HG03280 (cell line): ENCODE data around the gene SKI.
A peak's percentile ranks its signal among the peaks of the same experiment; 100 is the strongest.
"Not testable (repeated sequence)": the region's sequence is repeated elsewhere in the genome, so short reads cannot be mapped to it uniquely, and the experiment has no call there.

Experiments used
- ATAC-seq: cut with Tn5 transposase; IDR thresholded peaks from one replicate; pipeline ENCODE4 v1.9.1; 2021; ENCODE audit warnings: mild to moderate bottlenecking, moderate library complexity; ENCODE audit not compliant: unreplicated experiment

Gene SKI

DNA sequence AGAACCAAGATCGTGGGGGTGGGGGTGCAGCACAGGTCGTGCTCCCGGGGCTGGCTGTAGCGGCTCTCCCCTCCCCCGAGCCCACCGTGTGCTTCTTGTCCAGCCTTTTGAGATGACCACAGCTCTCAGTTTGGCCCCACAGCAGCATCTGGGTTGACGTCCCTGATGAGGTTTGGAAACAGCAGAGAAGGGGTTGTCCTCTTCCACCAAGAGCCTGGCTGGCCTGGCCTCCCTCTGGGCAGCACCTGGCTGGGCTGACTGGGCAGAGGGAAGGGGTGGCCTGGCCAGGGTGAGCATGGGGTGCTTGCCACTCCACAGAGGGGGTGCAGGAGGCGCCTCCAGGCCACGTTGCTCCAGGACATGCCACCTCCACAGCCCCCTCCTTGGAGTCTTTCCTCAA, 61.5 kb downstream of the SKI start:
- no peak for ATAC-seq

DNA sequence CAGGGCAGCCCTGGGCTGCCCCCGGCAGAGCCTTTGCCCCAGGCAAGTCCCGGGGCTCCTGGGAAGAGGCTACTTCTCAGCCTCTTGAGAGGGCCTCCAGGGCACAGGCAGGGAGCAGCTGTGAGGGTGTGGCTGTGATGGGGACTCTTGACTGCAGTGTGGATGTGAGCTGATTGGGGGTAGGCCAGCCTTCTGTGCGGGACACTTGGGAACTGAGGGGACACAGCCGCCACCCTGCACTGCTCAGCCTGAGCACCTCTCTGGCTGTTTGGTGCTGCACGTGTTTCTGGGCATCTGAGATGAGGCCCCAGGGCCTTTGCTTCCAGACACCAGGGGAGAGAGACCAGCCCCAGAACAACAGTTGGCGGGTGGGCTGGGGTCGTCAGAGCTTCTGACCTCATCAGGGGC, 62.1 kb downstream of the SKI start:
- no peak for ATAC-seq

DNA sequence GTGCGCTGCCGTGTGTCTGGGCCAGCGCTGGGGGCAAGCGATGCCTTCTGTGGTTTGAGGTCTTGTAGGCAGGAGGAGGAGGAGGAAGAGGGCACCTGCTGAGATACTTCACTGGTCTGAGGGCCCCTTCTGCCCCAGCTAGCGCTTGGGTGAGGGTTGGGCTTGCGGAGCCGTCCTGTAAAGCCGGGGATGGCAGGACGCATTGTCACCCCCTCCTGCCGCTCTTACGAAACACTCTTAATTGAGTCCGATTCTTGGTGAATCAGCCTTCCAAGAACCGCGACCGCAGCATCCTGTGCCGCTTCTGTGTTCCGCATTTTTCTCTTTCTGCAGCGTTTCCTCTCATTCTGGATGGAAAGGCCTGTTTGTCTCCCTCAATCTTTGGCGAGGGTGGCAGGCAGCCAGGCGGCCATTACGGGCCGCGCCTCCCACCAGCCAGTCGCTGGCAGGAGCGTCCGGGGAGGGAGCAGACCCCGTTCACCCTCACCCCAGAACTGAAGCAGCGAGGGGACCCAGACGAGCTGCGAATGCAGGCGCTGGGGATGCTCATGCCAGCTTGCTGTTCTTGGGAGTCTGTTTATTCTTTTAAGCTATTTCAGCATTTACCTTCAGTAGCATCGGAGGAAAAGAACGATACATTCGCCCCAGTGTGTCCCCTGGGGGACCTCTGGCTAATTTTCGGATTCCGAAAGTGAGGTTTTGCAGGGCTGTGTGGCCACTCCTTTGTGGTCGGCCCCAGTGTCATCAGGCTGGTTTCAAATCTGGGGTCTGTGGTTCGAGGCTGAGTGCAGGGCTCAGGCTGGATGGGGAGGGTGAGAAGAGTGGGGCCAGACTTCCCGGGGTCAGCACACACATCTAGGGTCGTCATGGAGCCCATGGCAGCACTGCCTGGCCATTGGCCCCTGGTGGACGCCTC, 62.7 kb downstream of the SKI start:
- no peak for ATAC-seq

DNA sequence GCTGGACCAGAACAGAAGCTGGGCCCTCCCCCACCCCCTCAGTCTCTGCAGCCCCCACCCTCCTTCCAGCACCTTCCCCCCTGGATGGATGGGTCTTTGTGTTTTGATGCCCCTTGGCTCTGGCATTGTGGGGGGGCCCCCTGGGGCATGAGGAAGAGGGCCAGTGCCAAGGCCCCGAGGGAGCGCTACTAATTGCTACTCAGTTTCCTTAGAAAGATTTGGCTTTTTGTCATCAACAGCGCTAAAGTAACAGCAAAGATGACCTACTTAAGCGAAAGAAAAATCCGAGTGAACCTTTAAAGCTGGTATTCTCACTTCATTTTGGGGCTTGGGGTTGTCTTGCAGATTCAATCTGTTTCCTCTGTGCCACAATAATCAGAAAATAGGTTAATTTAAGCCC, 63.5 kb downstream of the SKI start:
- no peak for ATAC-seq

DNA sequence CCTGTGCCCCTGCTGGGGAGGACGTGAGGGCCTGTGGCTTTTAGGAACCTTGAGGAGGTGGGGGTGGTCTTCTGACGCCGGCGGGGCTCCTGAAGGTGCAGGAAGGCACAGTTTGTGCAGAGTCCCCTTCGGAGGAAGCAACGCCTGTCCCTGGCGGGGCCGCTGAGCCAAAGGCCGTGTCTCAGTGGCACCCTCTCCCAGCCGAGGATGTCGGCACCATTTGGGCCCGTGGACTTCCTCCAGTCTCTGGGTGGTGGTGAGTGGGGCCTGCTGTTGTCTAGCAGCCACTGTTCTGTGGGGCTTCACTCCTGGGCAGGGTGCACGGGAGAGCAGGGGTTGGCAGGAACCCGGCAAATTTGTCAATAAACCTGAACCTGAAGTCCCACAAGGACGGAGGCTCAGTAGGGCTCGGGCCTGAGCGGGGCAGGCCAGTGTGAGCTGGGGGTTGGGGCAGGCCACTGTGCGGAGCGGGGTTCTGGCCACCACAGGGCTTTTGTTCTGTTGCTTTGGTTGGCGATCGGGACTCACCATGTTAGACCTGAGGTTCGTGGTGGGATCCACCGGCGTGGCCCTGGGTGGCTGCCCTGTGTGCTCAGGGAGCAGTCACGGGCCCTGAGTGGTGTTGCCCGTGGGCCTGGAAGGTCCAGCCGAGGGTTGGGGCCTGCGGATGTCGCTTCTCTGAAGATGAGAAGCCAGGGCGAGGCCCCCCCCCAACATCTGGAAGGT, 64.8 kb downstream of the SKI start:
- no peak for ATAC-seq

DNA sequence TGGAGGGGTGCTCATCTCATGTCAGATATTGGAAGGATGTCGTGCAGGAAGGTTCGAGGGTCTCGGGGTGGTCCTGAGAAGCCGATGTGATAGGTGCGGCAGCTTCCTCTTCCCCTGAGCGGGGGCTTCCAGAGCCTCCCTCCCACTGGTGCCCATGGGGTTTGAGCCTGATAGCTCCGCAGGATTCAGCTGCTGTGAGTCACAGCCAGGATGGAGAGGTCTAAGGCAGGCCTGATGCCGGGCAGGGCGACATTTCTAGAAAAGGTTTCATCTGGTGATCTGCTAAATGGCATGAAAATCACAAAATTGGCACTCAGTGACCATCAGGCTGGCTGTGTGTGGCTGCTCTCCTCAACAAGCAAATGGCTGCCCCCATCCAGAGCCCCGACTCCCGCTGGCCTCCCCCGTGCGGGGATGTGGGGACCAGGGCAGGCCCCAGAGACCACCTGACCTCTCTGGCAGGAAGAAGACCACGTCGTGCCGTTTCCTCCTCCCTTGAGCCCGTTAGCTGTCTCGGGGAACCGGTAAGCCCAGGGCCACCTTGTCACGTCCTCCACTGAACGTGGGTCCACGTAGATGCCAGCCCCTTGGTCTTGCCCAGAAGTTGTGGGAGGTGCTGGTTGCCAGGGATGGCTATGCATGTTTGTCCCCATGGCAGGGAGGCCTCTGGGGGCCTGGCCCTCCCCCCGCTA, 66.1 kb downstream of the SKI start:
- ATAC-seq: no peak

DNA sequence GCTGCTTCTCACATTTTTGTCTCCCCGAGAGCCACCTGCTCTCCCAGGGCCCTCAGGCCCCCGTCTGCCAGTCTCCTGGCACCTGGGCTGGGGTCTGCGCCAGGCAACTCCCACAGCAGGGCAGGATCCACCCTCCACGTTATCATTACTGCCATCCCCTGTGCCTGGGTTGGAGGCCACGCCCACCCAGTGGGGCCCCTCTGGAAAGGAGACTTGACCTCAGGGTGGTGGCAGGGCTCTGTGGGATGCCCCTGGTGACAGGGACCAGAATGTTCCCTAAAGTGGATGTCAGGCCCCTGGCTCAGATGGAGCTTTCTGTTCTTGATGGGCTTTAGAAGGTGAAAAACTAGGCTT, 66.6 kb downstream of the SKI start:
- no peak for ATAC-seq

DNA sequence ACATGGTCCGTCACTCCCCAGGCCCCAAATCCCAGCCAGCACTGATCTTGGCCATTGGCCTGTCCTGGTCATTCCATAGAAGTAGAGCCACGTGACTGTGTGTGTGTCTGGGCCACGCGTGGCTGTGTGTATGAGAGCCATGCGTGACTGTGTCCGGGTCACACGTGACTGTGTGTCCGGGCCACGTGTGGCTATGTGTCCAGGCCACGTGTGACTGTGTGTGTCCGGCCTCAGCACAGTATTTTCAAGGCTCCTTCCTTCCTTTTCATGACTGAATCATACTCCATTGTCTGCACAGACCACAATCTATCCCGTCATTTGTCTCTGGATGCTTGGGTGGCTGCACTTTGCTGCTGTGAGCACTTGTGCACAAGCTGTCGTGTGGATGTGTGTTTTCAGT, 67.4 kb downstream of the SKI start:
- no peak for ATAC-seq

DNA sequence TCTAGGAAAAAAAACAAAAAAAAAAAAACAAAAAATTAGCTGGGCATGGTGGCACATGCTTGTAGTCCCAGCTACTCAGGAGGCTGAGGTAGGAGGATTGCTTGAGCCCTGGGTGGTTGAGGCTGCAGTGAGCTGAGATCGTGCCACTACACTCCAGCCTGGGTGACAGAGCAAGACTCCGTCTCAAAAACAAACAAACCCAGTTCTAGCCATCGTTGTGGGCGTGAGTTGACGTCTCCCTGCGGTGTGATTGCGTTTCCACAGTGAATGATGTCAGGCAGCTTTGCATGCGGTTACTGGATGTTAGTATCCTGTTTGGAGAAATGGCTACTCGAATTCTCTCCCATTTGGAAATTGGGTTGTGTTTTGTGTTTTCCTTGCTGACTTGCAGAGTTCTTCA, 68.1 kb downstream of the SKI start:
- not testable (repeated sequence) for ATAC-seq

DNA sequence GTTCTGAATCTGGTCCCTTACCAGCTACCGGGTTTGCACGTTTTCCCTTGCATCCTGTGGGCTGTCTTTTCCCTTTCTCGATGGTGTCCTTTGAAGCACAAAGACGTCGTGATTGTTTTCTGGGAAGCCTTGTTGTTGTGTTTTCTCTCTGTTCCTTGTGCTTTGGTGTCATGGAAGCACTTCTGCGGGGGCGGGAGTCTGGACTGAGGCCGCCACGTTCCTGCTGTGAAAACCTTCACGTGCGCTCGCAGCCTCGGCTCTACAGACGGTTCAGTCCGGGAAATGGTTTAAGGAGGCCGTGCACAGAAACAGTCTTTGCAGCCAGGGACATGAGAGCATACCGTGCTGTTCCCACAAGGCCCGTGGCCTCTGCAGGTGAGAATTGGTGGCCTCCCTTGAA, 68.5 kb downstream of the SKI start:
- ATAC-seq: no peak

DNA sequence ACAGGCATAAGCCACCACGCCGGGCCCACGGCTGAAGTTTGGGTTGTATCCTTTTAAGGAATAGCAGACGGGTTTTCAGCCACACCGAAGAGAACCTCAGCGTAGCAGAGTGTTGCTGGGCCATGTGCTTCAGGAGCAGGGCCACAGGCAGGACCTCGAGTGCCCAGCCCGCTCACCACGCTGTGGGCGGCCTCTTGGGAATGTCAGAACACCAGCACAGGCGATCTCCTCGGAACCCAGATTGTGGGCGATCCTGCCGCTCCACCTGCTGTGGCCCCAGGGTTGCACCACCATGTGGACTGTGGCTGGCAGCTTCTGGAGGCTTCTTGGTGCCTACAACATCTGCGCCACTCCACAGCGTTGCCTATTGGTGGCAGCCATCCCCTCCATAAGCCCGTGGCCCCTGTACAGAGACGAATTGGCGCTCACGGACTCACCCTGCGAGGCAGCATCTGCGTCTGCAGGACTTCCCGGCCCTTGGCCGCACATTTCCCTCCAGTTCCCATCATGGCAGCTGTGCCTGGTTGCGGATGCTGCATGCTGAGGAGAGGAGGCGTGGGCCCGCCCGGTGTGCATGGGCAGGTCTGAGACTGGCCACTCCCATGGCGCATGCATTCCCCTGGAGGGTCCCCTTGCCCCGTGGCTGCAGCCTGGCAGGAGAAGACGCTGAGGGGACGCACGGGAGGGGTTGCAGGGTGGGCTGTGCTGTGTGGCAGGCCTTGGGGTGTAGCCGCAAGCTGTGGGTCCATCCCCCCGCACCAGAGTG, 69.3 kb downstream of the SKI start:
- no peak for ATAC-seq

DNA sequence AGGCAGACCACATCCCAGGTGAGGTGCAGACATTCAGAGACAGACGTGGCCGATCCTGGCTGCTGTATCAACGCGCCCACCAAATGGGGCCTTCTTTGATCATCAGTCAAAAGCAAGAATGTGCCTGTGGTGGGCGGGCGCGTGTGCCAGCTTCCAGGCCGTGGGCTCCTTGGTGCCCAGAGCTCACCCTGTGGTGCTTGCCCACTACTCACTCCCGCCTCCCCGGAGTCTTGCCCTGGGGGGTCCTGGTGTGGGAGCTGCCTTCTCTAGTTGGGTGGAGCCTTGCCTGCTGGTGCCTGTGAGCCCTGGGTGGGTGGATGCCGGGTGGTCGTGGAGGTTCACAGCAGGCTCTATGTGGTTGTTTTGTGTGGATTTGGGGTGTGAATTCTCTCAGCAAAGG, 70.6 kb downstream of the SKI start:
- ATAC-seq: no peak

DNA sequence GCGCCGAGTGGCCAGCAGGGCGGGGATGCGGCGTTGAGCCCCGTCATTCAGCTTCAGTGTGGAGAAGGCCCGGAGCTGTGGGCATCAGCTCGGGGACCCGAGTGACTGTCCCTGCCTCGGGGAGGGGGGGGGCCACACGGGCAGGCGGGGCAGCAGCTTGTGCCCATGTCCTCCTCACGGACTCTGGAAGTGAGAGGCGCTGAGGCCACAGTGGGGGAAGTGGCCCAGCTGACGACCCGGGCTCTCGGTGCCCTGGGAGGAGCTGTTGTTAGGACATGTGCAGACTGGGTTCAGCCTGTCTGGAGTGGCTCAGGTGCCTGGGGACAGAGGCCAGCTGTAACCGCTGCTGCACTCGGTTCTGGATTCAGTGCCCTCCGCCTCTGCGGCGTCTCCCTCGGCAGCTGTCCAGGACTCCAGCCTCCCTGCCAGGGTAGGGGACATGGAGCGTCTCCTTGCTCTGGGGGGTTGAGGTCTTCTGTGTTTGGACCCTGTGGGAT, 71.1 kb downstream of the SKI start:
- no peak for ATAC-seq

DNA sequence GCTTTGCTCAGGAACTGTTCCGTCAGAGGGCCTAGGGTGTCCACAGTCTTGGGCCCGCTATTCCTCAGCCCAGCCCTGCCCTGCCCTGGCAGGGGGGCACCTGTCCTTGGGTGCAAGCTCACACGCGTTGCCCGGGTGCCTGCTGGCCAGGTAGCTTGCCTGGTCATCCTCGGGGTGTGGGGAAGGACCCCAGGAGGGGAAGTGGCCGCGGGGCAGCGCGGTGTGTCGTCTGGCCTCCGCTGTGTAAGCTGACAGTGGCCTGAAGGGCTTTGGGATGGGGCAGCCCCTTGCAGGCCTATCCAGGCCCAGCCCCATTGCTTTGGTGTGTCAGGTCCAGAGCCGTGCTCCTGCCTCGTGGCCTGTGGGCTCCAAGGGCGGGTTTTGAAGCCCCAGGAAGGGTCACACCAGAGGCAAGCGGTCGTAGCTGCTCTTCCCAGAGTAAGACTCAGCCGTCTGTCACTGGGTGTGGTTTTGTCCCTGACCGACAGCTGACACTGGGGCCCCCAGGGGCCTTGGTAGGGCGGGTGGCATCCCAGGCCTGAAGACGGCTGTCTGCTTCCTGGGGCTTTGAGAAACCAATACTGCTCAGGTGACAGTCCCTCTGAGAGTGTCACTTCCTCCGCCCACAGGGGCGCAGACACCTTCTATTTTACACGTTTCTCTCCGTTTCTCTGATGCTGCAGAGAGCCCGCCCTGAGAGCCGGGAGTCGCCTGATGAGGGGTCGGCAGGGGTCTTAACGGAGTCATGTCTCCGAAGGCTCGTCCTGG, 72.1 kb downstream of the SKI start:
- peak; percentile 78 for ATAC-seq

DNA sequence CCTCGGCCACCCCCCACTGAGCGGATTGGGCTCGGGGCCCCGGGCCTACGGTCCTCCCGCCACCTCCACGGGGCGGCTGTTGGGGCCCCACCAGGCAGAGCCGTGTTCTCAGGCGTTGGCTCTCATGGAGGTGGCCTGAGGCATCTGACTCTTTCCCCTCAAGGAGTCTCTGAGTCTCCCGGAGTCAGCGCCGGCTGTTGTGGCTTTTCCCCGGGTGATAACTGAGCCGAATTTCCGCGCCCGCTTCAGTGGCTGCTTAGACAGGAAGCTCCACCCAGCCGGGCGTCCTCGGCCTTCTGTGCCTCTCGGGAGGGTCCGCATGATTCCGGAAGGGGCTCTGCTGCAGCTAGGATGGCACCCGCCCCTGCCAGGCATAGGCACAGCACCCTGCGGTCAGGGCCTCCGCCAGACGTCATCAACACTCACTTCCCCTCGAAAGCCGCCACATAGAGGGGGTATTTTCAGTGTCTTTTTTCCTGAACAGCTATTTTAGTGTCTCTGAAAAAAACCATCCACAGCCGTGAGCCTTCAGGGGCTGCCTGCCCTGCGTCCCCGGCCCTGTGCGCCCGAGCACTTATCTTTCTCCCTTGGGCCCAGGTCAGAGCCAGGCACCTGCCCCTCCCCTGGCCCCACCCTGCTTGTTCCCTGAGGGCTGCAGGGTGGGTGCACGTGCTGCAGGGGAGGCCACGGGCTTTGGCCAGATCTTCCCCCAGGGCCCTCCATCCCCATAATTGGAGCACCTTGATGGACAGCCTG, 72.9 kb downstream of the SKI start:
- ATAC-seq: peak; percentile 40

DNA sequence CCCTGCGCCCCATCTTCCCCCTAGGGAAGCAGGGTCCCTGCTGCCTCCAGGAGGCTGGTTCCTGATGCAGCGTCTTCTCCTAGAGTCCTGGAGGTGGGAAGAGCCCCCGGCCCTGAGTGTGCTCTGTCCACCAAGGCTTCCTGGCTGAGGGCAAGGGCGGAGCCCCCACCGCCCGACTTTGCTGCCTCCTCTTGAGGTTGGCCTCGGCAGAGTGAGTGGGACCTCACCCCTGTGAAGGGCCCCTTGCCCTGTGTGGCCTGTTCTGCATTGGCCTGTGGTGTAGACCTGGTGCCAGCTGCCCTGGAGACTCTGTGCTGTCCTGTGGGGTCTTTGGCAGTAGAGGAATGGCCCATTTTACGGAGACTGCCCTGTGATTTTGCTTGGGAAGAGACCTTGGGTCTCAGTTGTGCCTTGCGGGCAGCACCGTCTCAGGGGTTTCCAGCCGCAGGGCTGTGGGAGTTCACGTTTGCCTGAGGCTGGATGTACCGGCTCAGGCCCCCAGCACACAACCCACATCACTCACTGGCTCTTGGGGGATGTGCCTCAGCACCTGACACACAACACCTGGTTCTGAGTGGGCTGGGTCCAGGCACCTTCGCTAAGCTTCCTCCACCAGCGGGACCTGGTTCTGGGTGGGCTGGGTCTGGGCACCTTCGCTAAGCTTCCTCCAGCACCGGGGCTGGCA, 73.6 kb downstream of the SKI start:
- ATAC-seq: no peak

DNA sequence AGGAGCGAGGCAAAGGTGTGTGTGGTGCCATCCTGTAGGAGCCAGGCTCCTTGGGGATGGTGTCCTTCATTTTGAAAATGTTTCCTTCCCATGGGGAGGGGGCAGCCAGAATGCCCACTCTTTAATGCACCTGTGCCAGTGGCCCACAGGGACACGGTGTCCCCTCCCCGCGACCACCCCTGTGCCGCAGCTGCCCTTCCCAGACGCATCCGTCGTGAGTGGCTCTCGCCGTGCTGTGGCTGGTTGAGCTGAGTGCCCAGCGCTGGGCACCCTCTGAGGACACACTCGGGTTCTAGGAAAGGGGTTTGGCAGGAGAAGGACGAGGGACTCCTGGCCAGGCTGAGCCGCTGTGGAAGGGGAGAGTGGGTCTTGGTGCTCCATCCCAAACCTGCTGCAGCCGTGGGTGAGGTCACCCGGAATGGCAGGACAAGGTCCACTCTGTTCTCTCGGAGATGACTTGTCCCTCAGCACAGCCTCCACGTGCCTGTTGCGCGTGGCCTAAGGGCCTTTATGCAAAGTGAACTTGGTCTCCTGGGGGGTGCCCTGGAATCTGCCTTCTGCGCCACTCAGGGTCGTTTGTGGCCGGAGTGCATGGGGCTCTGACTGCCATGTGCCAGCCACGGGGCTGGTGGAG, 74.3 kb downstream of the SKI start:
- ATAC-seq: no peak

DNA sequence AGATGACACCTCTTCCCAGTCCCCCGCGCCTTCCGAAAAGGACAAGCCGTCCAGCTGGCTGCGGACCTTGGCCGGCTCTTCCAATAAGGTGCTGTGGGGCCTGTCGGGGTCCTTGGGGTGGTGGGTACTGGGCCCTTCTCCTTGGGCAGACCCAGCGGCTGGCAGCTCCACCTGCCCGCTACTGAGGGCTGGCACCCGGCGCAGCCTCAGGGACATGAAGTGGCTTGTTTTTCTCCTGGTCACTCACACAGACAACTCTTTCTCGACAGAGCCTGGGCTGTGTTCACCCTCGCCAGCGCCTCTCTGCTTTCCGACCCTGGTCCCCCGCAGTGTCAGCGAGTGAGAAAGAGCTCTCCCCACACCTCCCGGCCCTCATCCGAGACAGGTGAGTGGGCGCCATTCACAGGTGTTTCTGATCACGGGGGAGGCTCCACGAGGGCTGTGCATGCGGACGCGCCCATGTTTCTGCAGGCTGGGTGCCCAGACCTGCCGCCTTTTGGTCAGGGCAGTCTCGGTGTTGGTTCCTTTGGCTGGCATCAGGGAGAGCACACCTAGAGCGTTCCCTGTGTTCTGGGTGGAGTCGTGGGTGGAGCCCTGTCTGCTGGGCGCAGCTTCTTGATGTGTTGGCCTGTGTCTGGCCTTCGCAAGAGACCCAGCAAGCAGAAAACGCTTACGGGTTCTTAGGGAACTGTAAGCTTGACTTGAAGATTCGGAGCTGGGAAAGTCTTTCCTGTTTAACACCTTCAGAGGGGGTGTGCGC, 75.1 kb downstream of the SKI start:
- no peak for ATAC-seq
